HepG2 (cell line): ENCODE results near the gene POLRMT. TPM values are rescaled to one million over a fixed set of nuclear protein-coding genes. Genes with fewer than 3 reads are reported as not detected.
"Not testable (repeated sequence)": the region's sequence is repeated elsewhere in the genome, so short reads cannot be mapped to it uniquely, and the experiment has no call there.

Experiments used
- ATAC-seq: fragments of 200-7000 bp; cut with Tn5 transposase; 3 replicates; pipeline ENCODE4 v1.9.1; 2020; ENCODE audit warnings: mild to moderate bottlenecking, moderate library complexity
- BruUV-seq: library from RNA; stranded (reverse); fragments of 400-500 nt; replicated peaks from 2 replicates; lab custom pipeline; 2021; lab: Mats Ljungman, UMichigan
- CTCF ChIA-PET: fragments of 300-600 bp; formaldehyde crosslinking; extraction: SDS; loops from one replicate; lab custom pipeline; 2021; ENCODE audit warnings: low total read pairs, inconsistent platforms, low intra/inter-chr PET ratio; lab: Yijun Ruan, JAX
- POLR2A ChIA-PET: fragments of 350-600 bp; sonication (Branson Sonifier 250); formaldehyde crosslinking; loops from one replicate; lab custom pipeline; 2020; ENCODE audit warnings: antibody characterized with exemption, inconsistent platforms; lab: Yijun Ruan, JAX
- DNase-seq: peaks from one replicate; pipeline ENCODE4 v3.0.0-alpha.2; 2015; ENCODE audit warnings: low spot score
- FAIRE-seq: peaks from 3 replicates; lab custom pipeline; 2011; peaks lifted over from hg19 to GRCh38; lab: Jason Lieb, UNC
- H2AFZ ChIP-seq: one replicate; pipeline ENCODE4 v1.6.1; 2011; ENCODE audit warnings: low read length, inconsistent platforms
- H3K27ac ChIP-seq: fragments of 300-600 bp; 3 replicates; pipeline ENCODE4 v1.8.0; 2011; ENCODE audit warnings: mixed run types, mild to moderate bottlenecking, mixed read lengths, low read length, inconsistent platforms; ENCODE audit not compliant: insufficient read depth; ENCODE audit errors: extremely low read length
- H3K27me3 ChIP-seq, 2 experiments: fragments of 200-600 bp in 1 of 2; 2 replicates in 1 of 2; 3 replicates in 1 of 2; pipeline versions ENCODE4 v1.6.0 to v1.8.0; 2011; ENCODE audit warnings: low read length in 2 of 2, mild to moderate bottlenecking in 2 of 2, moderate library complexity in 2 of 2, inconsistent platforms in 1 of 2; ENCODE audit not compliant: insufficient read depth in 2 of 2, control insufficient read depth in 1 of 2
- H3K36me3 ChIP-seq, 2 experiments: fragments of 200-600 bp in 1 of 2; replicated peaks in 1 of 2; 2 replicates in 1 of 2; 3 replicates in 1 of 2; pipeline versions ENCODE4 v1.5.1 to v1.8.0; 2011; ENCODE audit warnings: low read length in 2 of 2, inconsistent platforms in 1 of 2; ENCODE audit not compliant: insufficient read depth in 2 of 2, control insufficient read depth in 1 of 2
- H3K4me1 ChIP-seq: 2 replicates; pipeline ENCODE4 v1.5.1; 2012; ENCODE audit warnings: low read length, inconsistent platforms; ENCODE audit not compliant: insufficient read depth
- H3K4me2 ChIP-seq: 2 replicates; pipeline ENCODE4 v1.6.0; 2011; ENCODE audit warnings: low read depth, low read length, inconsistent platforms
- H3K4me3 ChIP-seq, 3 experiments: fragments of 200-600 bp in 1 of 3; sonication (generic), shearing (Covaris generic) in 1 of 3; replicated peaks in 1 of 3; 2 replicates each; pipeline ENCODE4 v1.5.1; 2011 to 2016; ENCODE audit warnings: low read length in 3 of 3, inconsistent platforms in 2 of 3, low read depth in 2 of 3, mild to moderate bottlenecking in 2 of 3, control low read depth in 1 of 3, mixed read lengths in 1 of 3; ENCODE audit not compliant: insufficient read depth in 1 of 3
- H3K79me2 ChIP-seq: one replicate; pipeline ENCODE4 v1.6.1; 2011; ENCODE audit warnings: low read length, inconsistent platforms; ENCODE audit not compliant: insufficient read depth
- H3K9ac ChIP-seq: 2 replicates; pipeline ENCODE4 v1.6.0; 2011; ENCODE audit warnings: mild to moderate bottlenecking, low read depth, low read length, inconsistent platforms; ENCODE audit not compliant: insufficient read depth
- H3K9me3 ChIP-seq: 2 replicates; pipeline ENCODE4 v1.5.1; 2012; ENCODE audit warnings: mild to moderate bottlenecking, low read length
- H4K20me1 ChIP-seq: 2 replicates; pipeline ENCODE4 v1.6.0; 2011; ENCODE audit warnings: inconsistent platforms, mild to moderate bottlenecking, low read length, moderate library complexity; ENCODE audit not compliant: insufficient read depth
- CTCF ChIP-seq: sonication (generic); formaldehyde crosslinking; IDR thresholded peaks from 2 replicates; pipeline ENCODE4 v1.5.0; 2020; ENCODE audit warnings: mild to moderate bottlenecking, missing genetic modification reagents, moderate library complexity
- PRPF4 ChIP-seq: fragments of 200-400 bp; formaldehyde crosslinking; IDR thresholded peaks from 2 replicates; pipeline ENCODE4 v1.6.1; 2016; ENCODE audit warnings: low read length, low read depth; ENCODE audit not compliant: poor library complexity, severe bottlenecking
- STAG1 ChIP-seq: sonication (generic); formaldehyde crosslinking; IDR thresholded peaks from 2 replicates; pipeline ENCODE4 v1.4.0; 2020; ENCODE audit warnings: missing genetic modification reagents
- WGBS: methylation state at CpG from one replicate; pipeline ENCODE4 v1.1.6; 2017; ENCODE audit warnings: low lambda C conversion rate; 5-methylcytosine and 5-hydroxymethylcytosine counted together
- in situ Hi-C: cut with HindIII; loops from 2 replicates; pipeline ENCODE4 v1.10.0; 2017; ENCODE audit warnings: low pct_unique_long_range_greater_than_20kb; ENCODE audit not compliant: extremely low pct_ligation_motif_present
- intact Hi-C: fragments of 100-400 bp; cut with micrococcal nuclease; formaldehyde crosslinking; loops from one replicate; pipeline ENCODE4 v1.10.0; 2022; ENCODE audit not compliant: unreplicated experiment
- polyA plus RNA-seq, 8 experiments: library from polyadenylated mRNA; depleted of rRNA in 3 of 8; stranded (reverse) in 7 of 8; unstranded in 1 of 8; fragments of >200 nt; fragmentation: Illumina TruSeq in 4 of 8; extraction: Trizol in 4 of 8; gene quantifications; 2 replicates each; pipeline versions ENCODE4 v1.2.1 to v1.2.3, GENCODE V29; 2011 to 2016; ENCODE audit warnings: low read depth in 4 of 8, missing spikeins in 1 of 8, mixed read lengths in 1 of 8; ENCODE audit not compliant: insufficient read depth in 1 of 8
- total RNA-seq, 5 experiments: library from RNA; depleted of rRNA; stranded (reverse); fragments of >200 nt; fragmentation: Illumina TruSeq; extraction: Trizol; gene quantifications; 2 replicates each; pipeline ENCODE4 v1.2.3, GENCODE V29; 2016; ENCODE audit warnings: low read depth in 1 of 5
- TF ChIP-seq, protein P1 (sequence below): sonication (generic); formaldehyde crosslinking; IDR thresholded peaks from 2 replicates; pipeline ENCODE4 v1.5.1; 2020; ENCODE audit warnings: mild to moderate bottlenecking, missing genetic modification reagents, moderate library complexity
- TF ChIP-seq, protein P2 (sequence below): sonication (generic); formaldehyde crosslinking; IDR thresholded peaks from 2 replicates; pipeline ENCODE4 v1.4.0; 2020; ENCODE audit warnings: missing genetic modification reagents
- TF ChIP-seq, protein P3 (sequence below): sonication (generic); formaldehyde crosslinking; IDR thresholded peaks from 2 replicates; pipeline ENCODE4 v1.4.0; 2020; ENCODE audit warnings: missing genetic modification reagents

Gene POLRMT
- total and polyA plus RNA-seq, 2 of the 13 experiments (the other 11 are each of a cell fraction or from before 2014, with no cell fraction given) = 78.0 to 101 TPM

DNA sequence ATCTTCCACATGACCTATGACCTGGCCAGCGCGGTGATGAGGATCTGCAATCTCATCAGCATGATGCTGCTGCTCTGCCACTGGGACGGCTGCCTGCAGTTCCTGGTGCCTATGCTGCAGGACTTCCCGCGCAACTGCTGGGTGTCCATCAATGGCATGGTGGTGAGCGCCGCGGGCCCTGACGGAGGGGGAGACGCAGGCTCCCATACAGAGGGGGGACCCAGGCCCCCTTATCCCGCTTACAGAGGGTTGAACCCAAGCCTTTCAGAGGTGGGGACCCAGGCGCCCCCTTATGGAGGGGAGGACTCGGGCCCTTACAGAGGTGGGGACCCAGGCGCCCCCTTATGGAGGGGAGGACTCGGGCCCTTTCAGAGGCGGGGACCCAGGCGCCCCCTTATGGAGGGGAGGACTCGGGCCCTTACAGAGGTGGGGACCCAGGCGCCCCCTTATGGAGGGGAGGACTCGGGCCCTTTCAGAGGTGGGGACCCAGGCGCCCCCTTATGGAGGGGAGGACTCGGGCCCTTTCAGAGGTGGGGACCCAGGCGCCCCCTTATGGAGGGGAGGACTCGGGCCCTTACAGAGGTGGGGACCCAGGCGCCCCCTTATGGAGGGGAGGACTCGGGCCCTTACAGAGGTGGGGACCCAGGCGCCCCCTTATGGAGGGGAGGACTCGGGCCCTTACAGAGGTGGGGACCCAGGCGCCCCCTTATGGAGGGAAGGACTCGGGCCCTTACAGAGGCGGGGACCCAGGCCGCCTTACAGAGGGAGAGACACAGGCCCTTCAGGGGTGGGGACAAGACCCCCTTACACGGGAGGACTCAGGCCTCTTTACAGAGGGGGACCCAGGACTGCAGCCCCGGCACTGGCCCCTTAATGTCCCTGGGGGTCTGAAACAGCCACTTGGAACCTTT is 28.0 kb downstream of the POLRMT start:
- not testable (repeated sequence) for H3K9ac ChIP-seq, H4K20me1 ChIP-seq, ATAC-seq, H3K79me2 ChIP-seq, BruUV-seq, H3K4me1 ChIP-seq, H3K4me2 ChIP-seq, H2AFZ ChIP-seq, H3K9me3 ChIP-seq, DNase-seq, FAIRE-seq, H3K27ac ChIP-seq
- CTCF ChIA-PET = interaction anchor here (0.9 to 2.9 kb wide), 4 partner anchors 17 to 55 kb away, joined by 6 to 23 read pairs (median 9); no protein-coding TSS in a partner anchor
- WGBS = 46% methylated on average over 3 of the region's 34 CpGs
- TF ChIP-seq, protein P1, sequence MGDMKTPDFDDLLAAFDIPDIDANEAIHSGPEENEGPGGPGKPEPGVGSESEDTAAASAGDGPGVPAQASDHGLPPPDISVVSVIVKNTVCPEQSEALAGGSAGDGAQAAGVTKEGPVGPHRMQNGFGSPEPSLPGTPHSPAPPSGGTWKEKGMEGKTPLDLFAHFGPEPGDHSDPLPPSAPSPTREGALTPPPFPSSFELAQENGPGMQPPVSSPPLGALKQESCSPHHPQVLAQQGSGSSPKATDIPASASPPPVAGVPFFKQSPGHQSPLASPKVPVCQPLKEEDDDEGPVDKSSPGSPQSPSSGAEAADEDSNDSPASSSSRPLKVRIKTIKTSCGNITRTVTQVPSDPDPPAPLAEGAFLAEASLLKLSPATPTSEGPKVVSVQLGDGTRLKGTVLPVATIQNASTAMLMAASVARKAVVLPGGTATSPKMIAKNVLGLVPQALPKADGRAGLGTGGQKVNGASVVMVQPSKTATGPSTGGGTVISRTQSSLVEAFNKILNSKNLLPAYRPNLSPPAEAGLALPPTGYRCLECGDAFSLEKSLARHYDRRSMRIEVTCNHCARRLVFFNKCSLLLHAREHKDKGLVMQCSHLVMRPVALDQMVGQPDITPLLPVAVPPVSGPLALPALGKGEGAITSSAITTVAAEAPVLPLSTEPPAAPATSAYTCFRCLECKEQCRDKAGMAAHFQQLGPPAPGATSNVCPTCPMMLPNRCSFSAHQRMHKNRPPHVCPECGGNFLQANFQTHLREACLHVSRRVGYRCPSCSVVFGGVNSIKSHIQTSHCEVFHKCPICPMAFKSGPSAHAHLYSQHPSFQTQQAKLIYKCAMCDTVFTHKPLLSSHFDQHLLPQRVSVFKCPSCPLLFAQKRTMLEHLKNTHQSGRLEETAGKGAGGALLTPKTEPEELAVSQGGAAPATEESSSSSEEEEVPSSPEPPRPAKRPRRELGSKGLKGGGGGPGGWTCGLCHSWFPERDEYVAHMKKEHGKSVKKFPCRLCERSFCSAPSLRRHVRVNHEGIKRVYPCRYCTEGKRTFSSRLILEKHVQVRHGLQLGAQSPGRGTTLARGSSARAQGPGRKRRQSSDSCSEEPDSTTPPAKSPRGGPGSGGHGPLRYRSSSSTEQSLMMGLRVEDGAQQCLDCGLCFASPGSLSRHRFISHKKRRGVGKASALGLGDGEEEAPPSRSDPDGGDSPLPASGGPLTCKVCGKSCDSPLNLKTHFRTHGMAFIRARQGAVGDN (CRISPR knock-in tag) = peak; percentile 24; the same call in 1 of the 2 replicates
- TF ChIP-seq PRPF4 (peak; percentile 78), STAG1 (CRISPR knock-in tag) (0 out of 2 replicates have a peak, but pooled peaks have one; percentile 10), CTCF (CRISPR knock-in tag) (peak; percentile 39)
- TF ChIP-seq, protein P2, sequence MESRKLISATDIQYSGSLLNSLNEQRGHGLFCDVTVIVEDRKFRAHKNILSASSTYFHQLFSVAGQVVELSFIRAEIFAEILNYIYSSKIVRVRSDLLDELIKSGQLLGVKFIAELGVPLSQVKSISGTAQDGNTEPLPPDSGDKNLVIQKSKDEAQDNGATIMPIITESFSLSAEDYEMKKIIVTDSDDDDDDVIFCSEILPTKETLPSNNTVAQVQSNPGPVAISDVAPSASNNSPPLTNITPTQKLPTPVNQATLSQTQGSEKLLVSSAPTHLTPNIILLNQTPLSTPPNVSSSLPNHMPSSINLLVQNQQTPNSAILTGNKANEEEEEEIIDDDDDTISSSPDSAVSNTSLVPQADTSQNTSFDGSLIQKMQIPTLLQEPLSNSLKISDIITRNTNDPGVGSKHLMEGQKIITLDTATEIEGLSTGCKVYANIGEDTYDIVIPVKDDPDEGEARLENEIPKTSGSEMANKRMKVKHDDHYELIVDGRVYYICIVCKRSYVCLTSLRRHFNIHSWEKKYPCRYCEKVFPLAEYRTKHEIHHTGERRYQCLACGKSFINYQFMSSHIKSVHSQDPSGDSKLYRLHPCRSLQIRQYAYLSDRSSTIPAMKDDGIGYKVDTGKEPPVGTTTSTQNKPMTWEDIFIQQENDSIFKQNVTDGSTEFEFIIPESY (CRISPR knock-in tag) = 0 out of 2 replicates have a peak, but pooled peaks have one; percentile 27
- TF ChIP-seq, protein P3, sequence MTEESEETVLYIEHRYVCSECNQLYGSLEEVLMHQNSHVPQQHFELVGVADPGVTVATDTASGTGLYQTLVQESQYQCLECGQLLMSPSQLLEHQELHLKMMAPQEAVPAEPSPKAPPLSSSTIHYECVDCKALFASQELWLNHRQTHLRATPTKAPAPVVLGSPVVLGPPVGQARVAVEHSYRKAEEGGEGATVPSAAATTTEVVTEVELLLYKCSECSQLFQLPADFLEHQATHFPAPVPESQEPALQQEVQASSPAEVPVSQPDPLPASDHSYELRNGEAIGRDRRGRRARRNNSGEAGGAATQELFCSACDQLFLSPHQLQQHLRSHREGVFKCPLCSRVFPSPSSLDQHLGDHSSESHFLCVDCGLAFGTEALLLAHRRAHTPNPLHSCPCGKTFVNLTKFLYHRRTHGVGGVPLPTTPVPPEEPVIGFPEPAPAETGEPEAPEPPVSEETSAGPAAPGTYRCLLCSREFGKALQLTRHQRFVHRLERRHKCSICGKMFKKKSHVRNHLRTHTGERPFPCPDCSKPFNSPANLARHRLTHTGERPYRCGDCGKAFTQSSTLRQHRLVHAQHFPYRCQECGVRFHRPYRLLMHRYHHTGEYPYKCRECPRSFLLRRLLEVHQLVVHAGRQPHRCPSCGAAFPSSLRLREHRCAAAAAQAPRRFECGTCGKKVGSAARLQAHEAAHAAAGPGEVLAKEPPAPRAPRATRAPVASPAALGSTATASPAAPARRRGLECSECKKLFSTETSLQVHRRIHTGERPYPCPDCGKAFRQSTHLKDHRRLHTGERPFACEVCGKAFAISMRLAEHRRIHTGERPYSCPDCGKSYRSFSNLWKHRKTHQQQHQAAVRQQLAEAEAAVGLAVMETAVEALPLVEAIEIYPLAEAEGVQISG (CRISPR knock-in tag) = peak; percentile 90
- TF ChIP-seq, all 625 proteins: peak for 6; not testable (repeated sequence) for 619
- H3K36me3 ChIP-seq, intact Hi-C loops, in situ Hi-C loops, POLR2A ChIA-PET, H3K4me3 ChIP-seq, H3K27me3 ChIP-seq: not testable (repeated sequence)
